Activated naive CD4-positive, alpha-beta T cell treated with anti-CD3 and anti-CD28 coated beads for 36 hours (primary cell): ENCODE results near the gene DNAH8. TPM values are rescaled to one million over a fixed set of nuclear protein-coding genes. Genes with fewer than 3 reads are reported as not detected.

Experiments used
- CTCF ChIA-PET: fragments of 350-600 bp; sonication (Branson Sonifier 250); formaldehyde crosslinking; loops from one replicate; lab custom pipeline; 2021; ENCODE audit warnings: antibody characterized with exemption; lab: Charles Lee
- DNase-seq: peaks from one replicate; pipeline ENCODE4 v3.0.0-alpha.2; 2020
- H3K27ac Mint-ChIP-seq: one replicate; pipeline ENCODE4 v1.8.0; 2021; ENCODE audit warnings: mild to moderate bottlenecking, mixed read lengths
- H3K27me3 Mint-ChIP-seq: one replicate; pipeline ENCODE4 v1.8.0; 2021; ENCODE audit warnings: low read depth, mixed read lengths
- H3K36me3 Mint-ChIP-seq: one replicate; pipeline ENCODE4 v1.8.0; 2021; ENCODE audit warnings: low read depth, mixed read lengths
- H3K4me1 Mint-ChIP-seq: one replicate; pipeline ENCODE4 v1.8.0; 2021; ENCODE audit warnings: low read depth, mixed read lengths
- H3K4me3 Mint-ChIP-seq: one replicate; pipeline ENCODE4 v1.8.0; 2021; ENCODE audit warnings: mild to moderate bottlenecking, moderate library complexity, mixed read lengths
- H3K9me3 Mint-ChIP-seq: one replicate; pipeline ENCODE4 v1.8.0; 2021; ENCODE audit warnings: mixed read lengths
- intact Hi-C: fragments of 100-400 bp; cut with micrococcal nuclease; formaldehyde crosslinking; loops from one replicate; pipeline ENCODE4 v1.15.1; 2023
- total RNA-seq, 2 experiments: library from RNA; stranded (reverse); gene quantifications; one replicate each; pipeline ENCODE4 v1.2.3, GENCODE V29; 2021

The DNAH8 gene
- total RNA-seq, 2 experiments from 2014 or later, result 0.07 to 0.15 TPM

- peaks cover 10% of the 10 kb centered on the region for H3K4me1 Mint-ChIP-seq
- no peak for DNase-seq
- CTCF ChIA-PET, result no interaction called here
- H3K4me3 Mint-ChIP-seq, result no peak overlapping the region
- H3K27ac Mint-ChIP-seq, result no peak overlapping the region
- intact Hi-C loops, result no loop called here
- no peaks in the 10 kb centered on the region for H3K36me3 Mint-ChIP-seq
- H3K27me3 Mint-ChIP-seq, result peaks cover 25% of the 10 kb centered on the region
- H3K9me3 Mint-ChIP-seq, result peaks cover 2% of the 10 kb centered on the region
Observed at GRCh38 chr6:38805692-38806091, 90.6 kb downstream of the DNAH8 start.

DNA sequence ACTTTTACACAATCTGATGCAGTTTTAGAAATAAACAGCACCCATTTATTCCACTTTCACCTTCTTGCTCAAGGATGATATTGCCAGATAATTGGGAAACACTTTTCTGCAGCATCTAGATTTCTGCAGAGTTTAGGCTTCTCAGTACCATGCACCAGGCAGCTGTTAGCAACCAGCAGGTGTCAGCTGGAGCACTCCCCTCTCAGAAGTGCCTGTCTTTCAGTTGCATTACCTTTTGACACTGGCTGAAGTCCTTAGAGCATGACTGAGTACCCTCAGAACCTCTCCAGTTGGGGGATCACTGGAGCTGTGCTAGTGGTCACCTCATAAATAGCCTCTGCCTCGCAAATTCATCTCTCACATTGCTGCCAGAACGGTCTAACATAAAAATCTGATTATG is 91.2 kb downstream of the DNAH8 start:
- peaks cover 2% of the 10 kb centered on the region for H3K9me3 Mint-ChIP-seq
- CTCF ChIA-PET, result interaction anchor here (0.9 to 1.1 kb wide), 2 partner anchors 10 to 32 kb away, joined by 3 to 5 read pairs; no protein-coding TSS in a partner anchor
- intact Hi-C loops, result no loop called here
- peaks cover 23% of the 10 kb centered on the region for H3K27me3 Mint-ChIP-seq
- no peaks in the 10 kb centered on the region for H3K36me3 Mint-ChIP-seq
- peaks cover 10% of the 10 kb centered on the region for H3K4me1 Mint-ChIP-seq
- no peak overlapping the region for H3K27ac Mint-ChIP-seq
- H3K4me3 Mint-ChIP-seq, result no peak overlapping the region
- no peak for DNase-seq

GRCh38 chr6:38806833-38807232 is 91.7 kb downstream of the DNAH8 start:
- CTCF ChIA-PET, result interaction anchor here (0.9 to 1.1 kb wide), 2 partner anchors 11 to 33 kb away, joined by 3 to 5 read pairs; no protein-coding TSS in a partner anchor
- peaks cover 10% of the 10 kb centered on the region for H3K4me1 Mint-ChIP-seq
- intact Hi-C loops, result no loop called here

GRCh38 chr6:38808039-38808438 is 92.9 kb downstream of the DNAH8 start:
- H3K27me3 Mint-ChIP-seq, result peaks cover 29% of the 10 kb centered on the region
- H3K9me3 Mint-ChIP-seq, result peaks cover 2% of the 10 kb centered on the region

More at GRCh38 chr6:38806833-38807232, 91.7 kb downstream of the DNAH8 start:
- Mint-ChIP-seq H3K27me3 (peaks cover 20% of the 10 kb centered on the region), H3K4me3 (no peak overlapping the region), H3K36me3 (no peaks in the 10 kb centered on the region), H3K9me3 (peaks cover 2% of the 10 kb centered on the region), H3K27ac (no peak overlapping the region)
- no peak for DNase-seq

GRCh38 chr6:38813041-38813823 is 98.1 kb downstream of the DNAH8 start:
- Mint-ChIP-seq H3K9me3 (peaks cover 2% of the 10 kb centered on the region), H3K4me1 (no peaks in the 10 kb centered on the region), H3K27ac (no peak overlapping the region), H3K4me3 (no peak overlapping the region), H3K27me3 (peaks cover 34% of the 10 kb centered on the region), H3K36me3 (no peaks in the 10 kb centered on the region)
- CTCF ChIA-PET, result no interaction called here
- intact Hi-C loops, result no loop called here
- DNase-seq, result no peak

More at GRCh38 chr6:38808039-38808438, 92.9 kb downstream of the DNAH8 start:
- H3K36me3 Mint-ChIP-seq, result no peaks in the 10 kb centered on the region
- no peak overlapping the region for H3K27ac Mint-ChIP-seq
- H3K4me1 Mint-ChIP-seq, result peaks cover 4% of the 10 kb centered on the region
- CTCF ChIA-PET, result no interaction called here
- H3K4me3 Mint-ChIP-seq, result no peak overlapping the region
- intact Hi-C loops, result no loop called here
- DNase-seq, result no peak

DNA sequence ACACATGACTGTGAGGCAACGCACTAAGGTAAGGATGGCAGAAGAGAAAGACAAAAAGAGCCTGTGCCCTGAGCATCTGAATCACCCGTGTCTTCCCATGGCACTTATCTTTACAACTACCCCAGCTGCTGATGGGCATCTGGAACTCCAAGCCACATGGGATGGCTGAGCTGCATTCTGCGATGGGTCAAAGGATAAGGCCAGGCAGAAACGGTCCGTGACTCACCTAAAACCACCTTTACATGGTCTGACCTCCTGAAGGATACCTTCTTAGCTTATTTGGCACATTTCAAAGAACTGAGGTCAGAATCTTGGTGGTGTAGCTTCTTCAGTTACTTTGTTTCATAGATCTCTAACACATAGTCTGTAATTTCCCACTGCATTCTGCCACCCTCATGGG is 99.7 kb downstream of the DNAH8 start:
- intact Hi-C loops, result no loop called here
- Mint-ChIP-seq H3K4me1 (no peaks in the 10 kb centered on the region), H3K27me3 (peaks cover 40% of the 10 kb centered on the region), H3K9me3 (no peaks in the 10 kb centered on the region), H3K4me3 (no peak overlapping the region), H3K27ac (no peak overlapping the region), H3K36me3 (no peaks in the 10 kb centered on the region)
- CTCF ChIA-PET, result no interaction called here
- no peak for DNase-seq

- Mint-ChIP-seq H3K4me3 (no peak overlapping the region), H3K36me3 (no peaks in the 10 kb centered on the region), H3K4me1 (no peaks in the 10 kb centered on the region), H3K27me3 (peaks cover 40% of the 10 kb centered on the region), H3K27ac (no peak overlapping the region), H3K9me3 (no peaks in the 10 kb centered on the region)
- no peak for DNase-seq
- intact Hi-C loops, result no loop called here
- CTCF ChIA-PET, result no interaction called here
Observed at GRCh38 chr6:38815250-38815649, 100.1 kb downstream of the DNAH8 start.

- no peak overlapping the region for H3K4me3 Mint-ChIP-seq
- intact Hi-C loops, result no loop called here
- no peaks in the 10 kb centered on the region for H3K9me3 Mint-ChIP-seq
- H3K27ac Mint-ChIP-seq, result no peak overlapping the region
- no peak for DNase-seq
- H3K4me1 Mint-ChIP-seq, result no peaks in the 10 kb centered on the region
- CTCF ChIA-PET, result no interaction called here
- H3K27me3 Mint-ChIP-seq, result peaks cover 30% of the 10 kb centered on the region
- no peaks in the 10 kb centered on the region for H3K36me3 Mint-ChIP-seq
Observed at GRCh38 chr6:38818691-38819090, 103.6 kb downstream of the DNAH8 start.

GRCh38 chr6:38822963-38823362 is 107.9 kb downstream of the DNAH8 start:
- CTCF ChIA-PET, result no interaction called here
- Mint-ChIP-seq H3K27ac (no peak overlapping the region), H3K36me3 (no peaks in the 10 kb centered on the region), H3K4me1 (no peaks in the 10 kb centered on the region), H3K9me3 (no peaks in the 10 kb centered on the region), H3K27me3 (peaks cover 12% of the 10 kb centered on the region), H3K4me3 (no peak overlapping the region)
- DNase-seq, result no peak
- intact Hi-C loops, result no loop called here

DNA sequence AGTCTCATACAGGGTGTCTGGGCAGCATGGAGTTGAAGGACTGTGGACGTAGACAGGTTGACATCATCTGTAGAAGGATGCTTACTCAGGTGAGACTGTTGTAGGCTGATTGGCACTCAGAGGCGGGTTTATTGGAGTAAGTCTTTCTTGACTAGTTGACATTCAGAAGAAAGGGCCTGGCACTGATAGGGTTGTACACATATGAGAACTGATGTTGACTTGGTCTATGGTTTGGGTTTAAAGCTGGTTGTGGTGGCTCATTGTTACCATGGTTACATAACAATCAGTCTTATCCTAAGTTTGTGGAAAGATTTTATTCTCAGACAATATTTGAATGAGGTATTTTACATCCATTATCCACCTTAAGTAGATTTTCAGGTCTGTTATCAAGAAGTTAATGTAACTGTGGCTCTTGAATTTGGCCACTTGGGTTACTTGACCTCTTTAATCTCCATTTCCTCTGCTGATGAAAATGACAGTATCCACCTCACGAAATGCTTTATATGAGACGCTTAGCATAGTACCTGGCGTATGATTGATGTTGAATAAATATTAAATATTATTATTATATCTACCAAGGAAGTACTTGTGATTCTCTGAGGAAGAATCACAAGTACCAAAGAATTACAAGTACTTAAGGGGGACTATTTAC is 109.3 kb downstream of the DNAH8 start:
- H3K4me1 Mint-ChIP-seq, result no peaks in the 10 kb centered on the region
- H3K9me3 Mint-ChIP-seq, result no peaks in the 10 kb centered on the region
- no peaks in the 10 kb centered on the region for H3K36me3 Mint-ChIP-seq
- H3K4me3 Mint-ChIP-seq, result no peak overlapping the region
- H3K27ac Mint-ChIP-seq, result no peak overlapping the region
- intact Hi-C loops, result no loop called here
- DNase-seq, result no peak
- peaks cover 14% of the 10 kb centered on the region for H3K27me3 Mint-ChIP-seq
- CTCF ChIA-PET, result interaction anchor here (0.7 kb wide), 1 partner anchor 48 kb away, joined by 3 read pairs; no protein-coding TSS in a partner anchor

DNA sequence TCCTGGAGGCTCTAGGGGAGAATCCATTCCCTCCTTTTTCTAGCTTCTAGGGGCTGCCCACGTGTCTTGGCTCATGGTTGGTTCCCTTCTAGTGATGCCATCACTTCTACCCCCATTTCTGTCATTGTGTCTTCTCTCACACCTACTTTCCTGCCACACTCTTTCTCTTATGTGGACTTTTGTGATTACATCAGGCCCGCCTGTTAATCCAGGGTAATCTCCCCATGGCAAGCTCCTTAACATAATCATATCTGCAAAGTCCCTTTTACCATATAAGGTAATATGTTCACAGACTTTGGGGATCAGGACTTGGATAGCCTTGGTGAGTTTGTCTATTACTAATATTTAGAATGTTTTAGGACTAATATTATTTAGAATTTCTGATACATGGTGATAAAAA is 111.9 kb downstream of the DNAH8 start:
- H3K4me1 Mint-ChIP-seq, result no peaks in the 10 kb centered on the region
- no peak overlapping the region for H3K27ac Mint-ChIP-seq
- intact Hi-C loops, result no loop called here
- CTCF ChIA-PET, result no interaction called here
- H3K9me3 Mint-ChIP-seq, result peaks cover 3% of the 10 kb centered on the region
- H3K27me3 Mint-ChIP-seq, result peaks cover 13% of the 10 kb centered on the region
- no peak for DNase-seq
- no peaks in the 10 kb centered on the region for H3K36me3 Mint-ChIP-seq
- no peak overlapping the region for H3K4me3 Mint-ChIP-seq

GRCh38 chr6:38831865-38832264 is 116.8 kb downstream of the DNAH8 start:
- Mint-ChIP-seq H3K27ac (no peak overlapping the region), H3K9me3 (peaks cover 3% of the 10 kb centered on the region), H3K27me3 (peaks cover 15% of the 10 kb centered on the region), H3K36me3 (no peaks in the 10 kb centered on the region), H3K4me1 (no peaks in the 10 kb centered on the region), H3K4me3 (no peak overlapping the region)
- DNase-seq, result no peak
- intact Hi-C loops, result no loop called here
- CTCF ChIA-PET, result no interaction called here

- no peaks in the 10 kb centered on the region for H3K4me1 Mint-ChIP-seq
- DNase-seq, result no peak
- H3K27me3 Mint-ChIP-seq, result peaks cover 15% of the 10 kb centered on the region
- no peaks in the 10 kb centered on the region for H3K36me3 Mint-ChIP-seq
- no peak overlapping the region for H3K4me3 Mint-ChIP-seq
- no peak overlapping the region for H3K27ac Mint-ChIP-seq
- intact Hi-C loops, result no loop called here
- CTCF ChIA-PET, result no interaction called here
- peaks cover 3% of the 10 kb centered on the region for H3K9me3 Mint-ChIP-seq
Observed at GRCh38 chr6:38833320-38833719, 118.2 kb downstream of the DNAH8 start.
